PC-3 (cell line): ENCODE results near the gene XAF1. TPM values are rescaled to one million over a fixed set of nuclear protein-coding genes. Genes with fewer than 3 reads are reported as not detected.

Source experiments
- ATAC-seq: fragments of 200-7000 bp; cut with Tn5 transposase; 2 replicates; pipeline ENCODE4 v1.9.1; 2020; ENCODE audit warnings: mild to moderate bottlenecking, moderate library complexity
- BruUV-seq: library from RNA; stranded (reverse); fragments of 400-500 nt; replicated peaks from 2 replicates; lab custom pipeline; 2021; lab: Mats Ljungman, UMichigan
- CTCF ChIA-PET: fragments of 300-600 bp; sonication (Branson Sonifier 250); formaldehyde crosslinking; loops from one replicate; lab custom pipeline; 2022; ENCODE audit warnings: antibody characterized with exemption; lab: Charles Lee
- POLR2A ChIA-PET: fragments of 300-600 bp; sonication (Branson Sonifier 250); formaldehyde crosslinking; loops from one replicate; lab custom pipeline; 2022; ENCODE audit warnings: antibody characterized with exemption; ENCODE audit not compliant: unreplicated experiment; lab: Charles Lee
- DNase-seq: peaks from one replicate; pipeline ENCODE4 v3.0.0-alpha.2; 2015
- H2AFZ ChIP-seq: fragments of 300-600 bp; sonication (generic); 2 replicates; pipeline ENCODE4 v1.6.0; 2016; ENCODE audit warnings: antibody characterized with exemption, low read length
- H3F3A ChIP-seq: fragments of 300-600 bp; sonication (generic); one replicate; pipeline ENCODE4 v1.6.0; 2017; ENCODE audit warnings: antibody characterized with exemption, low read length, control low read depth, mild to moderate bottlenecking; ENCODE audit not compliant: unreplicated experiment
- H3K27ac ChIP-seq: fragments of 300-600 bp; sonication (generic); 2 replicates; pipeline ENCODE4 v1.5.1; 2016; ENCODE audit warnings: mild to moderate bottlenecking, low read length
- H3K27me3 ChIP-seq: fragments of 300-600 bp; sonication (generic); 2 replicates; pipeline ENCODE4 v1.6.1; 2016; ENCODE audit warnings: low read length, mixed read lengths
- H3K36me3 ChIP-seq: fragments of 300-600 bp; sonication (generic); 2 replicates; pipeline ENCODE4 v1.6.1; 2016; ENCODE audit warnings: low read depth, mixed run types, low read length, mixed read lengths
- H3K4me1 ChIP-seq: fragments of 300-600 bp; sonication (generic); 2 replicates; pipeline ENCODE4 v1.5.1; 2016; ENCODE audit warnings: low read length; ENCODE audit not compliant: insufficient read depth
- H3K4me2 ChIP-seq: fragments of 300-600 bp; sonication (generic); 2 replicates; pipeline ENCODE4 v1.6.0; 2016; ENCODE audit warnings: low read length
- H3K4me3 ChIP-seq: fragments of 300-600 bp; sonication (generic); 2 replicates; pipeline ENCODE4 v1.5.1; 2016; ENCODE audit warnings: mild to moderate bottlenecking, low read length, mixed read lengths
- H3K79me2 ChIP-seq: fragments of 300-600 bp; sonication (generic); 2 replicates; pipeline ENCODE4 v1.6.1; 2017; ENCODE audit warnings: low read length, mixed read lengths
- H3K9ac ChIP-seq: fragments of 300-600 bp; sonication (generic); 2 replicates; pipeline ENCODE4 v1.6.0; 2016; ENCODE audit warnings: mild to moderate bottlenecking, low read length
- H3K9me2 ChIP-seq: fragments of 300-600 bp; sonication (generic); replicated peaks from 2 replicates; pipeline ENCODE4 v1.6.1; 2016; ENCODE audit warnings: mixed run types, low read length, mixed read lengths
- H3K9me3 ChIP-seq: fragments of 300-600 bp; sonication (generic); 2 replicates; pipeline ENCODE4 v1.6.1; 2016; ENCODE audit warnings: low read length, mixed read lengths
- H4K20me1 ChIP-seq: fragments of 300-600 bp; sonication (generic); 2 replicates; pipeline ENCODE4 v1.6.1; 2016; ENCODE audit warnings: low read length, mixed read lengths
- CTCF ChIP-seq: fragments of 300-600 bp; sonication (generic); conservative IDR thresholded peaks from 2 replicates; pipeline ENCODE4 v1.5.1; 2017; ENCODE audit warnings: antibody characterized with exemption, low read depth, mild to moderate bottlenecking, low read length
- EZH2 ChIP-seq: fragments of 300-600 bp; sonication (generic); IDR thresholded peaks from one replicate; pipeline ENCODE4 v1.6.1; 2017; ENCODE audit warnings: antibody characterized with exemption, mild to moderate bottlenecking, low read length; ENCODE audit not compliant: unreplicated experiment
- EZH2phosphoT487 ChIP-seq: fragments of 300-600 bp; sonication (generic); IDR thresholded peaks from 2 replicates; pipeline ENCODE4 v1.6.1; 2018; ENCODE audit warnings: mild to moderate bottlenecking, antibody characterized with exemption, low read length, borderline replicate concordance
- intact Hi-C: fragments of 100-400 bp; cut with micrococcal nuclease; formaldehyde crosslinking; loops from 2 replicates; pipeline ENCODE4 v1.9.0; 2023
- total RNA-seq: library from RNA; depleted of rRNA; stranded (reverse); fragments of >200 nt; gene quantifications from 2 replicates; pipeline ENCODE4 v1.2.3, GENCODE V29; 2014

The XAF1 gene
- total RNA-seq, 1 experiment from 2014 or later, result not detected

- ChIA-PET CTCF (no interaction called here), POLR2A (no interaction called here)
- TF ChIP-seq EZH2phosphoT487, result no peak
- TF ChIP-seq EZH2, result no peak
- TF ChIP-seq CTCF, result no peak
- Histone ChIP-seq H3K79me2 (no peaks in the 10 kb centered on the region), H3K9me2 (no peaks in the 10 kb centered on the region), H3K27ac (no peak overlapping the region), H3K4me2 (no peak overlapping the region), H3K27me3 (peaks cover 15% of the 10 kb centered on the region; the same call in 1 of the 2 replicates), H3K4me1 (no peaks in the 10 kb centered on the region), H3K36me3 (no peaks in the 10 kb centered on the region), H2AFZ (no peak overlapping the region), H3K4me3 (no peak overlapping the region), H3K9me3 (no peaks in the 10 kb centered on the region), H3K9ac (no peak overlapping the region), H3F3A (no peaks in the 10 kb centered on the region), H4K20me1 (no peaks in the 10 kb centered on the region)
- BruUV-seq, result no TSS peak
- DNase-seq, result no peak
- intact Hi-C loops, result no loop called here
- no peak for ATAC-seq
Observed at GRCh38 chr17:6779411-6779810, 23.6 kb downstream of the XAF1 start.

- no TSS peak for BruUV-seq
- ATAC-seq, result no peak
Observed at GRCh38 chr17:6780001-6780400, 24.2 kb downstream of the XAF1 start.

More at GRCh38 chr17:6780001-6780400, 24.2 kb downstream of the XAF1 start:
- H3K9me3 ChIP-seq, result no peaks in the 10 kb centered on the region
- H3K4me3 ChIP-seq, result no peak overlapping the region
- H3F3A ChIP-seq, result no peaks in the 10 kb centered on the region
- CTCF ChIA-PET, result no interaction called here
- no peak overlapping the region for H2AFZ ChIP-seq
- POLR2A ChIA-PET, result no interaction called here
- H3K27me3 ChIP-seq, result peaks cover 15% of the 10 kb centered on the region; the same call in 1 of the 2 replicates
- H4K20me1 ChIP-seq, result no peaks in the 10 kb centered on the region
- H3K9ac ChIP-seq, result no peak overlapping the region
- DNase-seq, result no peak
- no peaks in the 10 kb centered on the region for H3K4me1 ChIP-seq
- no peaks in the 10 kb centered on the region for H3K36me3 ChIP-seq
- H3K9me2 ChIP-seq, result no peaks in the 10 kb centered on the region
- no peak overlapping the region for H3K27ac ChIP-seq
- intact Hi-C loops, result no loop called here
- H3K79me2 ChIP-seq, result no peaks in the 10 kb centered on the region
- no peak for TF ChIP-seq EZH2
- TF ChIP-seq EZH2phosphoT487, result no peak
- no peak for TF ChIP-seq CTCF
- H3K4me2 ChIP-seq, result no peak overlapping the region
